Transverse colon (tissue), 4 donors: ENCODE measurements around the gene OR2AT4. TPM values are rescaled to one million over a fixed set of nuclear protein-coding genes. Genes with fewer than 3 reads are reported as not detected.

Experiments used
- DNase-seq: peaks from one replicate; pipeline ENCODE4 v3.0.0-alpha.2; 2019
- H3K27ac ChIP-seq, 4 donors: fragments of 200-600 bp; sonication (generic); 2 replicates each; pipeline ENCODE4 v1.5.1; 2016 to 2018; ENCODE audit warnings: inconsistent platforms in 4 of 4
- H3K27me3 ChIP-seq: fragments of 200-600 bp; sonication (generic); 2 replicates; pipeline ENCODE4 v1.5.1; 2017; ENCODE audit warnings: inconsistent platforms
- H3K36me3 ChIP-seq, 4 donors: fragments of 200-600 bp; sonication (generic); 2 replicates each; pipeline ENCODE4 v1.5.1; 2017 to 2019; ENCODE audit warnings: inconsistent platforms in 4 of 4
- H3K4me1 ChIP-seq, 4 donors: fragments of 200-600 bp; sonication (generic); 2 replicates each; pipeline ENCODE4 v1.5.1; 2017 to 2020; ENCODE audit warnings: inconsistent platforms in 4 of 4
- H3K4me3 ChIP-seq, 4 donors: fragments of 200-600 bp; sonication (generic); 1 replicate in 1 of 4; 2 replicates in 3 of 4; pipeline versions ENCODE4 v1.5.1 to v1.6.1; 2017 to 2019; ENCODE audit warnings: inconsistent platforms in 4 of 4
- H3K9me3 ChIP-seq, 2 donors: fragments of 200-600 bp; sonication (generic); 2 replicates each; pipeline ENCODE4 v1.5.1; 2017 to 2019; ENCODE audit warnings: inconsistent platforms in 2 of 2
- EP300 ChIP-seq: sonication (generic); formaldehyde crosslinking; IDR thresholded peaks from one replicate; pipeline ENCODE4 v1.6.1; 2017; ENCODE audit warnings: antibody characterized with exemption, low read depth
- POLR2A ChIP-seq: fragments of 450-650 bp; IDR thresholded peaks from one replicate; pipeline ENCODE4 v1.6.1; 2016; ENCODE audit warnings: antibody characterized with exemption, mild to moderate bottlenecking, moderate library complexity
- POLR2AphosphoS5 ChIP-seq, 3 donors: sonication (generic); formaldehyde crosslinking; IDR thresholded peaks; one replicate each; pipeline ENCODE4 v1.6.1; 2016; ENCODE audit warnings: antibody characterized with exemption in 3 of 3
- WGBS, 2 donors: methylation state at CpG; one replicate each; pipeline ENCODE4 v1.1.5; 2018; ENCODE audit warnings: low coverage in 1 of 2; 5-methylcytosine and 5-hydroxymethylcytosine counted together
- in situ Hi-C, 4 donors: fragments of 200-750 bp; cut with MboI; loops; one replicate each; pipeline versions ENCODE4 v1.15.0 to v1.15.1; 2017; ENCODE audit warnings: low sequenced_read_pairs in 3 of 4, low pct_ligation_motif_present in 1 of 4, low pct_unique_long_range_greater_than_20kb in 1 of 4
- intact Hi-C: fragments of 100-400 bp; cut with DNase I; formaldehyde crosslinking; loops from one replicate; pipeline ENCODE4 v1.15.1; 2023; ENCODE audit warnings: low total_unique reads
- total RNA-seq, 4 donors: library from RNA; depleted of rRNA; stranded (reverse); fragments of >200 nt; gene quantifications; one replicate each; pipeline ENCODE4 v1.1.0, GENCODE V29; 2016
- TF ChIP-seq, protein P1 (sequence below), 5 experiments: fragments of 200-600 bp in 3 of 5; fragments of 450-650 bp in 2 of 5; sonication (generic) in 3 of 5; IDR thresholded peaks; 1 replicate in 2 of 5; 2 replicates in 3 of 5; pipeline ENCODE4 v1.5.1; 2016 to 2017; ENCODE audit warnings: antibody characterized with exemption in 5 of 5, inconsistent platforms in 3 of 5, mild to moderate bottlenecking in 2 of 5, moderate library complexity in 1 of 5

The OR2AT4 gene
- total RNA-seq, 4 donors from 2014 or later, result not detected

DNA sequence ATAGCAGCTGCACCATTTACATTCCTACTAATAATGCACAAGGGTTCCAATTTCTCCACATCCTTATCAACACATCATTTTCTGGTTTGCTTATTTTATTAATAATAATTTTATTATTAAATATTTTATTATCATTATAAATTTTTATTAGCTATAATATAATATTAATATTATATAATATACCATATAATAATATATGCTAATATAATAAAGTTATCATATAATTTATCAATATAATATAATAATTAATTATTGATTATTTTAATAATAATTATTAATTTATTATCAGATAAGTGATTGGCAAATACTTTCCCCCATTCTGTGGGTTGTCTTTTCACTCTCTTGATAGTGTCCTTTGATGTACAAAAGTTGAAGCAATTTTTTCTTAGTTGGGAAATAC, 27.7 kb downstream of the OR2AT4 start:
- in situ Hi-C loops, result no loop called here

DNA sequence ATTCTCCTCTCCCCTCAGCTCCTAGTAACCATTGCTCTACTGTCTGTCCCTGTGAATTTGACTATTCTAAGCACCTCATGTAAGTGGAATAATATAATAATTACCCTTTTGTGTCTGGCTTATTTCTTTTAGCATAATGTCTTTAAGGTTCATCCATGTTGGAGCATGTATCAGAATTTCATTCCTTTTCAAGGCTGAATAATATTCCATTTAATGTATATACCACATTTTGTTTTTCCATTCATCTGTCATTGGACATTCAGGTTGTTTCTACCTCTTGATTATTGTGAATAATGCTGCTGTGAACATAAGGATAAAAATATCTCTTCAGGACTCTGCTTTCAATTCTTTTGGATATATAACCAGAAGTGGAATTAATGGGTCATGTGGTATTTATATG, 28.1 kb downstream of the OR2AT4 start:
- no peak overlapping the region for H3K4me3 ChIP-seq
- no peaks in the 10 kb centered on the region for H3K36me3 ChIP-seq
- in situ Hi-C loops, result no loop called here
- H3K27me3 ChIP-seq, result no peaks in the 10 kb centered on the region
- no peaks in the 10 kb centered on the region for H3K9me3 ChIP-seq
- TF ChIP-seq, protein P1, sequence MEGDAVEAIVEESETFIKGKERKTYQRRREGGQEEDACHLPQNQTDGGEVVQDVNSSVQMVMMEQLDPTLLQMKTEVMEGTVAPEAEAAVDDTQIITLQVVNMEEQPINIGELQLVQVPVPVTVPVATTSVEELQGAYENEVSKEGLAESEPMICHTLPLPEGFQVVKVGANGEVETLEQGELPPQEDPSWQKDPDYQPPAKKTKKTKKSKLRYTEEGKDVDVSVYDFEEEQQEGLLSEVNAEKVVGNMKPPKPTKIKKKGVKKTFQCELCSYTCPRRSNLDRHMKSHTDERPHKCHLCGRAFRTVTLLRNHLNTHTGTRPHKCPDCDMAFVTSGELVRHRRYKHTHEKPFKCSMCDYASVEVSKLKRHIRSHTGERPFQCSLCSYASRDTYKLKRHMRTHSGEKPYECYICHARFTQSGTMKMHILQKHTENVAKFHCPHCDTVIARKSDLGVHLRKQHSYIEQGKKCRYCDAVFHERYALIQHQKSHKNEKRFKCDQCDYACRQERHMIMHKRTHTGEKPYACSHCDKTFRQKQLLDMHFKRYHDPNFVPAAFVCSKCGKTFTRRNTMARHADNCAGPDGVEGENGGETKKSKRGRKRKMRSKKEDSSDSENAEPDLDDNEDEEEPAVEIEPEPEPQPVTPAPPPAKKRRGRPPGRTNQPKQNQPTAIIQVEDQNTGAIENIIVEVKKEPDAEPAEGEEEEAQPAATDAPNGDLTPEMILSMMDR (IDR thresholded peaks at IDR 0.05), result no peak
- no peak overlapping the region for H3K27ac ChIP-seq
- no peak for DNase-seq
- H3K4me1 ChIP-seq, result no peaks in the 10 kb centered on the region
- intact Hi-C loops, result no loop called here

More for the DNA sequence above, 27.7 kb downstream of the OR2AT4 start:
- Histone ChIP-seq H3K27me3 (no peaks in the 10 kb centered on the region), H3K9me3 (no peaks in the 10 kb centered on the region), H3K27ac (no peak overlapping the region), H3K36me3 (no peaks in the 10 kb centered on the region), H3K4me3 (no peak overlapping the region), H3K4me1 (no peaks in the 10 kb centered on the region)
- DNase-seq, result no peak
- TF ChIP-seq POLR2A (no peak), POLR2AphosphoS5 (IDR thresholded peaks at IDR 0.05) (no peak), EP300 (no peak)
- TF ChIP-seq, protein P1 (IDR thresholded peaks at IDR 0.05), result no peak
- intact Hi-C loops, result no loop called here

DNA sequence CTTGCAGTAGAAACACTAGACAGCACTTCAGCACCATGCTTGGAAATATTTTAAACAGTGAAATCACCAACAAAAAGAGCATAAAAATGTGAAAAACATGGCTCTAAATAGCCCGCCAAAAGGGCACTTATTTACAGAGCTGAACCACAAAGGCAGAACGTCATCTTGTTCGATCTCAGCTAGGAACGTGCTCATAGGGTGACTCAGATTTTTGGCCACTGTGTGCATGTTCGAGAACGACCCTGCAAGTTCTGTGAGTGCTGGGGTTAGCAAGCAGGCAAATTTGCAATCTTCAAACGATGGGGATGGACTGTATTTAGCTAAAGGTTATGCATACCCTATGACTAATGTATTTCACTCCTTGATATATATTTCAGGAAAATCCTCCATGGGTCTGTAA, 30.6 kb downstream of the OR2AT4 start:
- in situ Hi-C loops, result no loop called here

DNA sequence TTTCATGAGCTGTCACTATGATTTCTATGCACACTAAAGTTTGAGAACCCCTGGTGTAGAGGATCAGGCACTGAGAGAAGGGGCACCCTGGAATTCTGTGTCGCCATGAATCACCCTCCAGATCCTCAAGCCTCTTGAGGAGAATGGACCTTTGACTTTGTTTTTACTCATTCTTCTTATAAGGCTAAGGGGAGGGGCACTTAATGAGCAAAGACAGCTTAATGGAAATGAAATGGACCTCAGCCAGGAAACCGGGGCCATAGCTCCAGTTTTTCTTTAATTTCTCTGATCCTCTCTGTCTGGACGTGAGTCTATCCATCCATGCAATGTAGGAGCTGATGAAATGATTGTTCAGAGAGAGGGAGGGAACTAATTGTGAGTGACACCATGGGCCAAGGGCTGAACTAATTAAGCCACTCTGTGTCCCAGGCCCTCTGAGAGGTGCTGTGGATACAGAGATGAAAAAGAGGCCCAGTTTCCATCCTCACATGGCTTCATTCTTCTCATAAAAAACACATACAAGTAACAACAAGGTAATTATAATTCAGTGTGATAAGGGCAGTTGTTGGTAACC, 32.8 kb downstream of the OR2AT4 start:
- WGBS, 2 donors, result 58 to 80% methylated on average over 1 to 3 of the region's 3 CpGs
- H3K27ac ChIP-seq, result no peak overlapping the region
- no peaks in the 10 kb centered on the region for H3K9me3 ChIP-seq
- no peak for TF ChIP-seq POLR2A
- no peaks in the 10 kb centered on the region for H3K4me1 ChIP-seq
- H3K27me3 ChIP-seq, result no peaks in the 10 kb centered on the region
- intact Hi-C loops, result no loop called here
- in situ Hi-C loops, result no loop called here
- H3K4me3 ChIP-seq, result no peak overlapping the region
- no peak for DNase-seq
- no peaks in the 10 kb centered on the region for H3K36me3 ChIP-seq

More for the DNA sequence above, 30.6 kb downstream of the OR2AT4 start:
- Histone ChIP-seq H3K4me3 (no peak overlapping the region), H3K9me3 (no peaks in the 10 kb centered on the region), H3K4me1 (no peaks in the 10 kb centered on the region), H3K27ac (no peak overlapping the region), H3K36me3 (no peaks in the 10 kb centered on the region), H3K27me3 (no peaks in the 10 kb centered on the region)
- 71 to 86% methylated on average over 6 to 7 of the region's 7 CpGs for WGBS, 2 donors
- intact Hi-C loops, result no loop called here
- TF ChIP-seq EP300, result no peak
- TF ChIP-seq POLR2AphosphoS5 (IDR thresholded peaks at IDR 0.05), result no peak
- no peak for DNase-seq

DNA sequence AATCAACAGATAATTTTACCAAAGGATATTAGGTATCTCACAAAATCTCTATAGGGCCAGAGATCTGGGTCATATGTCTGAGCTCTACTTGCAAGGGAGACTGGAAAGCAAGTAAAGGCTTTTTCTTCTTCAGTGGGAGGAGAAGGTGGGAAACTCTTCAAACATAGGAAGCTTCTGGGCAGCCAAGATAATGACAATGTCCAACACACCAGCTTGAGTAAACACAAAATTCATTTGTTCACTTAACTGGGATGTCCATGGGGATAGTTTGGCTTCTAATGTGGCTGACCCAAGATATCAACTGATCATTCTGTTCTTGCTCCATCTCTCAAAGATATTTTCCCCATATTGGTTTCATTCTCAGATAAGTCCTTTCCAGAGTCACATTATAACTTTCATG, 37.4 kb downstream of the OR2AT4 start:
- Histone ChIP-seq H3K4me1 (no peaks in the 10 kb centered on the region), H3K4me3 (no peak overlapping the region), H3K9me3 (no peaks in the 10 kb centered on the region), H3K36me3 (no peaks in the 10 kb centered on the region), H3K27ac (no peak overlapping the region), H3K27me3 (no peaks in the 10 kb centered on the region)
- TF ChIP-seq POLR2A (no peak), POLR2AphosphoS5 (IDR thresholded peaks at IDR 0.05) (no peak)
- no peak for DNase-seq
- intact Hi-C loops, result no loop called here
- in situ Hi-C loops, result no loop called here

DNA sequence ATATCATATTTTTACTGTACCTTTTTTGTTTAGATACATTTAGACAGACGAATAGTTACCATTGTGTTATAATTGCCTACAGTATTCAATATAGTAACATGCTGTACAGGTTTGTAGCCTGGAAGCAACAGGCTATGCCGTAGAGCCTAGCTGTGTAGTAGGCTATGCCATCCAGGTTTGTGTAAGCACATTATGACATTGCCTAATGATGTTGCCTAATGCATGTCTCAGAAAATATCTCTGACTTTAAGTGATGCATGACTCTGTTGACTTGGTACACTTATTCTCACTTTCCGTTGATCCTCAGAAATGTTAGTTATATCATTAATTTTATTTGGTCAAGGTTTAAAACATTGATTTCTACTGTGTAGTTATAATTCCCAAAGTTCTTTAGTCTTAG, 39.9 kb downstream of the OR2AT4 start:
- Histone ChIP-seq H3K9me3 (peaks cover 9 to 10% of the 10 kb centered on the region in 2 donors), H3K4me3 (no peak overlapping the region), H3K36me3 (no peaks in the 10 kb centered on the region), H3K27me3 (no peaks in the 10 kb centered on the region), H3K27ac (no peak overlapping the region), H3K4me1 (no peaks in the 10 kb centered on the region)
- intact Hi-C loops, result no loop called here
- 81 to 88% methylated on average over 3 of the region's 3 CpGs for WGBS, 2 donors
- TF ChIP-seq, protein P1 (IDR thresholded peaks at IDR 0.05), result no peak
- TF ChIP-seq POLR2A (no peak), POLR2AphosphoS5 (IDR thresholded peaks at IDR 0.05) (no peak), EP300 (no peak)
- in situ Hi-C loops, result no loop called here
- DNase-seq, result no peak
